Colon (tissue), 2 donors: Measurements from ENCODE around the gene GRM4.

ENCODE experiments used
- FAIRE-seq: peaks from 2 replicates; lab custom pipeline; 2012; peaks lifted over from hg19 to GRCh38; lab: Jason Lieb, UNC
- donor health status: control.
- donor health status: control.

Gene GRM4

GRCh38 chr6:34106421-34106820, 39.5 kb downstream of the GRM4 start:
- no peak for FAIRE-seq

GRCh38 chr6:34104628-34105027, 41.3 kb downstream of the GRM4 start:
- FAIRE-seq: no peak

- FAIRE-seq: no peak
Observed at GRCh38 chr6:34104186-34104585, 41.7 kb downstream of the GRM4 start.

GRCh38 chr6:34103321-34103720, 42.6 kb downstream of the GRM4 start:
- no peak for FAIRE-seq

- FAIRE-seq: no peak
Observed at GRCh38 chr6:34102696-34103095, 43.2 kb downstream of the GRM4 start.

GRCh38 chr6:34102099-34102656, 43.7 kb downstream of the GRM4 start:
- no peak for FAIRE-seq

GRCh38 chr6:34100788-34101187, 45.1 kb downstream of the GRM4 start:
- no peak for FAIRE-seq

- no peak for FAIRE-seq
Observed at GRCh38 chr6:34099878-34100277, 46.0 kb downstream of the GRM4 start.

GRCh38 chr6:34098045-34098936, 47.6 kb downstream of the GRM4 start:
- no peak for FAIRE-seq

GRCh38 chr6:34096814-34097213, 49.1 kb downstream of the GRM4 start:
- no peak for FAIRE-seq

GRCh38 chr6:34096193-34096592, 49.7 kb downstream of the GRM4 start:
- no peak for FAIRE-seq

GRCh38 chr6:34095741-34096140, 50.1 kb downstream of the GRM4 start:
- FAIRE-seq: no peak

GRCh38 chr6:34095136-34095505, 50.8 kb downstream of the GRM4 start:
- no peak for FAIRE-seq

GRCh38 chr6:34094474-34095135, 51.3 kb downstream of the GRM4 start:
- FAIRE-seq: no peak

- no peak for FAIRE-seq
Observed at GRCh38 chr6:34093854-34094430, 51.9 kb downstream of the GRM4 start.

- FAIRE-seq: no peak
Observed at GRCh38 chr6:34093206-34093605, 52.7 kb downstream of the GRM4 start.

GRCh38 chr6:34092631-34093030, 53.3 kb downstream of the GRM4 start:
- FAIRE-seq: no peak

- FAIRE-seq: no peak
Observed at GRCh38 chr6:34090935-34091334, 55.0 kb downstream of the GRM4 start.

GRCh38 chr6:34090529-34090928, 55.4 kb downstream of the GRM4 start:
- FAIRE-seq: no peak

GRCh38 chr6:34086558-34086957, 59.3 kb downstream of the GRM4 start:
- no peak for FAIRE-seq

GRCh38 chr6:34085453-34086170, 60.3 kb downstream of the GRM4 start:
- FAIRE-seq: no peak

GRCh38 chr6:34084591-34085290, 61.1 kb downstream of the GRM4 start:
- no peak for FAIRE-seq
